Glutamatergic neuron (in vitro differentiated cells): ENCODE measurements around the gene JAML. TPM values are rescaled to one million over a fixed set of nuclear protein-coding genes. Genes with fewer than 3 reads are reported as not detected.

ENCODE experiments used
- DNase-seq: peaks from one replicate; pipeline ENCODE4 v3.0.0; 2022
- H3K27ac Mint-ChIP-seq: one replicate; pipeline ENCODE4 v1.8.0; 2020; ENCODE audit warnings: mild to moderate bottlenecking, mixed read lengths, inconsistent platforms; ENCODE audit not compliant: unreplicated experiment
- H3K27me3 Mint-ChIP-seq: one replicate; pipeline ENCODE4 v1.8.0; 2020; ENCODE audit warnings: mild to moderate bottlenecking, moderate library complexity, mixed read lengths, inconsistent platforms; ENCODE audit not compliant: unreplicated experiment
- H3K36me3 Mint-ChIP-seq: one replicate; pipeline ENCODE4 v1.8.0; 2020; ENCODE audit warnings: mild to moderate bottlenecking, mixed read lengths, inconsistent platforms; ENCODE audit not compliant: unreplicated experiment
- H3K4me1 Mint-ChIP-seq: one replicate; pipeline ENCODE4 v1.8.0; 2020; ENCODE audit warnings: mild to moderate bottlenecking, low read depth, mixed read lengths, inconsistent platforms; ENCODE audit not compliant: unreplicated experiment
- H3K4me3 Mint-ChIP-seq: one replicate; pipeline ENCODE4 v1.8.0; 2020; ENCODE audit warnings: mild to moderate bottlenecking, mixed read lengths, inconsistent platforms; ENCODE audit not compliant: unreplicated experiment
- H3K9me3 Mint-ChIP-seq: one replicate; pipeline ENCODE4 v1.8.0; 2020; ENCODE audit warnings: mild to moderate bottlenecking, moderate library complexity, mixed read lengths, inconsistent platforms; ENCODE audit not compliant: unreplicated experiment
- CTCF ChIP-seq: fragments of 200-600 bp; sonication (generic); IDR thresholded peaks from one replicate; pipeline ENCODE4 v1.5.0; 2021; ENCODE audit not compliant: partially characterized antibody, unreplicated experiment
- total RNA-seq: library from RNA; stranded (reverse); fragmentation: NEBNext Ultra II Directional; extraction: Animal tissue kit (Norgen Biotek cat#: 25700); gene quantifications from one replicate; pipeline ENCODE4 v1.2.1, GENCODE V29; 2021; ENCODE audit not compliant: unreplicated experiment

JAML gene
- total RNA-seq, 1 donor from 2014 or later: not detected

- Mint-ChIP-seq H3K36me3 (no peaks in the 10 kb centered on the region), H3K4me3 (peak overlapping the region; percentile 47), H3K4me1 (peaks cover 34% of the 10 kb centered on the region), H3K27ac (no peak overlapping the region), H3K9me3 (peaks cover 4% of the 10 kb centered on the region), H3K27me3 (peaks cover 11% of the 10 kb centered on the region)
- no peak for DNase-seq
- TF ChIP-seq CTCF: no peak
Observed at GRCh38 chr11:118144301-118145268, 80.2 kb downstream of the JAML start.

Other genes with a start within 250 kb of the JAML start
- gene IL10RA, start 238.6 kb downstream of the JAML start, total RNA-seq: 5.8 TPM
- gene TMPRSS4, start 147.9 kb downstream of the JAML start, total RNA-seq: not detected
- gene SMIM35, start 138.0 kb downstream of the JAML start, total RNA-seq: not detected
- 2.9 TPM for gene SCN4B, start 72.2 kb downstream of the JAML start, total RNA-seq
- gene SCN2B, start 48.4 kb downstream of the JAML start, total RNA-seq: 0.39 TPM
- 0.54 TPM for gene MPZL3, start 27.4 kb upstream of the JAML start, total RNA-seq
- gene MPZL2, start 39.3 kb upstream of the JAML start, total RNA-seq: not detected
- not detected for gene CD3E, start 79.7 kb upstream of the JAML start, total RNA-seq
- gene CD3D, start 117.7 kb upstream of the JAML start, total RNA-seq: not detected
- 0.39 TPM for gene CD3G, start 119.3 kb upstream of the JAML start, total RNA-seq
- gene UBE4A, start 134.6 kb upstream of the JAML start, total RNA-seq: 44.0 TPM
- gene ATP5MG, start 176.6 kb upstream of the JAML start, total RNA-seq: 140 TPM
- gene KMT2A, start 211.5 kb upstream of the JAML start, total RNA-seq: 132 TPM